Measurements from ENCODE around the gene TXNDC15.
"Not testable (repeated sequence)": the region's sequence is repeated elsewhere in the genome, so short reads cannot be mapped to it uniquely, and the experiment has no call there.

The TXNDC15 gene

DNA sequence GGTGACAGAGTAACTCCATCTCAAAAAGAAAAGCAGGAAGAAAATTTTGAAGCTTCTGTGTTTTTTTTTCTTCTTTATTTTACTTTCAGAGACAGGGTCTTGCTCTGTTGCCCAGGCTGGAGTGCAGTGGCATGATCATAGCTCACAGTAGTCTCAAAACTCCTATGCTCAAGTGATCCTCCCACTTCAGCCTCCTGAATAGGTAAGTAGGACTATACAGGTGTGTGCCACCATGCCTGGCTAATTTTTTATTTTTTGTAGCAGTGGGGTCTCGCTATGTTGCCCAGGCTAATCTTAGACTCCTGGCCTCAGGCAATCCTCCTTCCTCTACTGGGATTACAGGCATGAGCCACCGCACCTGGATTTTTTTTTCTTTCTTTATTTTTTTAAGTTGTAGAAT, 38.5 kb upstream of the TXNDC15 start:
- CTCF ChIA-PET: no interaction called here
- DNase-seq (ENCODE audit: extremely low spot score): no peak
- POLR2A ChIA-PET: no interaction called here
- TF ChIP-seq LEF1 (IDR thresholded peaks at IDR 0.05; ENCODE audit: borderline replicate concordance): no peak
- TF ChIP-seq, protein P1, sequence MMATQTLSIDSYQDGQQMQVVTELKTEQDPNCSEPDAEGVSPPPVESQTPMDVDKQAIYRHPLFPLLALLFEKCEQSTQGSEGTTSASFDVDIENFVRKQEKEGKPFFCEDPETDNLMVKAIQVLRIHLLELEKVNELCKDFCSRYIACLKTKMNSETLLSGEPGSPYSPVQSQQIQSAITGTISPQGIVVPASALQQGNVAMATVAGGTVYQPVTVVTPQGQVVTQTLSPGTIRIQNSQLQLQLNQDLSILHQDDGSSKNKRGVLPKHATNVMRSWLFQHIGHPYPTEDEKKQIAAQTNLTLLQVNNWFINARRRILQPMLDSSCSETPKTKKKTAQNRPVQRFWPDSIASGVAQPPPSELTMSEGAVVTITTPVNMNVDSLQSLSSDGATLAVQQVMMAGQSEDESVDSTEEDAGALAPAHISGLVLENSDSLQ (IDR thresholded peaks at IDR 0.05): no peak

DNA sequence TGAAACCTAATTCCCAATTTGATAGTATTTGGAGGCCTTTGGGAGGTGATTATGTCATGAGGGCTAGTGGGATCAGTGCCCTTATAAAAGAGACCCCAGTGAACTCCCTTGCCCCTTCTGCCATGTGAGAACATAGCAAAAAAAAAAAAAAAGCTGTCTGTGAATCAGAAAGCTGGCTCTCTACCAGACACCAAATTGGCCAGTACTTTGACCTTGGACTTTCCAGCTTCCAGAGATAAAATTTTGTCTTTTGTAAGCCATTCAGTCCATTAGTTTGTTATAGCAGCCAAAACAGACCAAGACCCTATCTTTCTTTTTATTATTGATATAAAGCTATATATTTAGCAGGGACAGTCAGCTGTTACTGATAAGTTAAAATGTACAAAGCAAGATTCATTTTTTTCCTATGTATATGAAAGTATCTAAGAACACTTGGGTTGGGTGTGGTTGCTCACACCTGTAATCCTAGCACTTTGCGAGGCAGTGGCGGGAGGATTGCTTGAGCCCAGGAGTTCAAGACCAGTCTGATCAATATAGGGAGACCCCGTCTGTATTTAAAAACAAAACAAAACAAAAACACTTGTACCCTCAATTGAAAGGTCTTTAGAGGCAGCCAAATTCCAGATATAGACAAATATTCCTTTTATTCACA, 36.5 kb upstream of the TXNDC15 start:
- ChIA-PET POLR2A (interaction anchor here (1.4 kb wide), 1 partner anchor 8 kb away, joined by 6 read pairs; the partner anchor contains the start of gene C5orf24), CTCF (no interaction called here)
- no peak for TF ChIP-seq ARNT (IDR thresholded peaks at IDR 0.05)
- TF ChIP-seq, protein P1 (IDR thresholded peaks at IDR 0.05): no peak
- no peak for TF ChIP-seq NFRKB (IDR thresholded peaks at IDR 0.05)
- no peak for TF ChIP-seq CTBP1 (IDR thresholded peaks at IDR 0.05; ENCODE audit: borderline replicate concordance)
- no peak for TF ChIP-seq FOXA1 (IDR thresholded peaks at IDR 0.05)
- no peak for TF ChIP-seq HDGF (IDR thresholded peaks at IDR 0.05; ENCODE audit: borderline replicate concordance)
- TF ChIP-seq ELF4 (IDR thresholded peaks at IDR 0.05): no peak
- TF ChIP-seq SUZ12 (IDR thresholded peaks at IDR 0.05): no peak
- no peak for TF ChIP-seq BHLHE40 (IDR thresholded peaks at IDR 0.05; ENCODE audit: borderline replicate concordance)
- TF ChIP-seq ZNF384 (IDR thresholded peaks at IDR 0.05): no peak
- TF ChIP-seq FOXK2 (IDR thresholded peaks at IDR 0.05): no peak
- no peak for TF ChIP-seq TARDBP (IDR thresholded peaks at IDR 0.05)
- no peak for TF ChIP-seq L3MBTL2 (conservative IDR thresholded peaks at IDR 0.05)
- no peak for TF ChIP-seq FOXM1 (IDR thresholded peaks at IDR 0.05; ENCODE audit: borderline replicate concordance)
- no peak for DNase-seq (ENCODE audit: extremely low spot score)

- POLR2A ChIA-PET; CTCF ChIA-PET; DNase-seq (ENCODE audit: extremely low spot score): not testable (repeated sequence)
Observed at GRCh38 chr5:134838361-134838760, 35.8 kb upstream of the TXNDC15 start.

- DNase-seq (ENCODE audit: extremely low spot score): no peak
- TF ChIP-seq HDGF (IDR thresholded peaks at IDR 0.05; ENCODE audit: borderline replicate concordance): no peak
- TF ChIP-seq, protein P1 (IDR thresholded peaks at IDR 0.05): 0 out of 2 replicates have a peak, but pooled peaks have one; percentile 1
- no peak for TF ChIP-seq BHLHE40 (IDR thresholded peaks at IDR 0.05; ENCODE audit: borderline replicate concordance)
- no peak for TF ChIP-seq SUZ12 (IDR thresholded peaks at IDR 0.05)
- no peak for TF ChIP-seq CTBP1 (IDR thresholded peaks at IDR 0.05; ENCODE audit: borderline replicate concordance)
- ChIA-PET POLR2A (no interaction called here), CTCF (interaction anchor here (0.6 kb wide), 1 partner anchor 19 kb away, joined by 6 read pairs; no protein-coding TSS in a partner anchor)
Observed at GRCh38 chr5:134840811-134841210, 33.4 kb upstream of the TXNDC15 start.

- TF ChIP-seq, protein P1 (IDR thresholded peaks at IDR 0.05): no peak
- TF ChIP-seq TARDBP (IDR thresholded peaks at IDR 0.05) (no peak), FOXM1 (IDR thresholded peaks at IDR 0.05; ENCODE audit: borderline replicate concordance) (no peak), FOXA1 (IDR thresholded peaks at IDR 0.05) (no peak), LEF1 (IDR thresholded peaks at IDR 0.05; ENCODE audit: borderline replicate concordance) (no peak), FOXK2 (IDR thresholded peaks at IDR 0.05) (no peak), ELF4 (IDR thresholded peaks at IDR 0.05) (no peak), HDGF (IDR thresholded peaks at IDR 0.05; ENCODE audit: borderline replicate concordance) (no peak), SUZ12 (IDR thresholded peaks at IDR 0.05) (no peak), NFRKB (IDR thresholded peaks at IDR 0.05) (no peak)
- no peak for DNase-seq (ENCODE audit: extremely low spot score)
- ChIA-PET CTCF (no interaction called here), POLR2A (interaction anchor here (1.9 kb wide), 1 partner anchor 30 kb away, joined by 23 read pairs; the partner anchor contains the start of gene TXNDC15)
Observed at GRCh38 chr5:134844252-134844651, 29.9 kb upstream of the TXNDC15 start.

GRCh38 chr5:134845335-134845851, 28.8 kb upstream of the TXNDC15 start:
- TF ChIP-seq L3MBTL2 (conservative IDR thresholded peaks at IDR 0.05): peak; percentile 91
- no peak for TF ChIP-seq CTBP1 (IDR thresholded peaks at IDR 0.05; ENCODE audit: borderline replicate concordance)
- ChIA-PET CTCF (interaction anchor here (0.7 kb wide), 1 partner anchor 546 kb away, joined by 3 read pairs; no protein-coding TSS in a partner anchor), POLR2A (interaction anchor here (0.6 to 1.9 kb wide), 22 partner anchors 9 to 419 kb away, joined by 3 to 23 read pairs (median 4); partner anchors contain the start of genes CAMLG, DDX46, PCBD2 and SEC24A)
- no peak for DNase-seq (ENCODE audit: extremely low spot score)
